ENCODE measurements around the gene NCOA1. TPM values are rescaled to one million over a fixed set of nuclear protein-coding genes. Genes with fewer than 3 reads are reported as not detected.

Gene NCOA1
- total RNA-seq, 2 experiments from 2014 or later, result 35.5 to 40.6 TPM

- no peak for TF ChIP-seq CTCF (IDR thresholded peaks at IDR 0.05)
- H3K4me3 ChIP-seq (ENCODE audit: low read length), result no peak overlapping the region
- Mint-ChIP-seq H3K27me3 (no peaks in the 10 kb centered on the region), H3K36me3 (ENCODE audit: low read depth) (no peaks in the 10 kb centered on the region), H3K9me3 (no peaks in the 10 kb centered on the region), H3K27ac (no peak overlapping the region), H3K4me1 (ENCODE audit: low read depth) (no peaks in the 10 kb centered on the region), H3K4me3 (no peak overlapping the region)
- POLR2A ChIA-PET, result interaction anchor here (0.6 kb wide), 1 partner anchor 27 kb away, joined by 5 read pairs; no protein-coding TSS in a partner anchor
- no peaks in the 10 kb centered on the region for H3K27me3 ChIP-seq (ENCODE audit: control insufficient read depth in 1 of 2, insufficient read depth in 2 of 2, low read length in 2 of 2)
- intact Hi-C loops (cut with DNase I, micrococcal nuclease), result no loop called here
- DNase-seq (no peak), ATAC-seq (ENCODE audit: poor library complexity) (no peak)
- no peak overlapping the region for H3K27ac ChIP-seq (ENCODE audit: low read depth in 1 of 2, low read length in 2 of 2)
- CTCF ChIA-PET, result no interaction called here
- H3K36me3 ChIP-seq (ENCODE audit: insufficient read depth, low read length), result no peaks in the 10 kb centered on the region
- H3K9me3 ChIP-seq (ENCODE audit: control insufficient read depth in 1 of 2, insufficient read depth in 1 of 2, low read length in 2 of 2), result no peaks in the 10 kb centered on the region
- H3K4me1 ChIP-seq (ENCODE audit: insufficient read depth, low read length), result no peaks in the 10 kb centered on the region
Measured at GRCh38 chr2:24779116-24779515, 288.1 kb downstream of the NCOA1 start.

GRCh38 chr2:24783641-24784040 is 292.6 kb downstream of the NCOA1 start:
- CTCF ChIA-PET, result interaction anchor here (0.6 kb wide), 1 partner anchor 20 kb away, joined by 3 read pairs; no protein-coding TSS in a partner anchor
- H3K36me3 ChIP-seq (ENCODE audit: insufficient read depth, low read length), result no peaks in the 10 kb centered on the region
- no peak for TF ChIP-seq CTCF (IDR thresholded peaks at IDR 0.05)
- H3K27ac ChIP-seq (ENCODE audit: low read depth in 1 of 2, low read length in 2 of 2), result no peak overlapping the region
- DNase-seq, result no peak
- no peaks in the 10 kb centered on the region for H3K27me3 ChIP-seq (ENCODE audit: control insufficient read depth in 1 of 2, insufficient read depth in 2 of 2, low read length in 2 of 2)
- Mint-ChIP-seq H3K9me3 (no peaks in the 10 kb centered on the region), H3K36me3 (ENCODE audit: low read depth) (no peaks in the 10 kb centered on the region), H3K4me3 (no peak overlapping the region), H3K4me1 (ENCODE audit: low read depth) (no peaks in the 10 kb centered on the region), H3K27ac (no peak overlapping the region), H3K27me3 (no peaks in the 10 kb centered on the region)
- no peak for ATAC-seq (ENCODE audit: poor library complexity)
- POLR2A ChIA-PET, result interaction anchor here (1.5 kb wide), 1 partner anchor 9 kb away, joined by 3 read pairs; the partner anchor contains the start of genes CENPO and PTRHD1
- H3K4me1 ChIP-seq (ENCODE audit: insufficient read depth, low read length), result no peaks in the 10 kb centered on the region
- intact Hi-C loops (cut with DNase I, micrococcal nuclease), result no loop called here
- H3K4me3 ChIP-seq (ENCODE audit: low read length), result no peak overlapping the region
- H3K9me3 ChIP-seq (ENCODE audit: control insufficient read depth in 1 of 2, insufficient read depth in 1 of 2, low read length in 2 of 2), result no peaks in the 10 kb centered on the region

- Mint-ChIP-seq H3K27ac (no peak overlapping the region), H3K4me1 (ENCODE audit: low read depth) (no peaks in the 10 kb centered on the region), H3K9me3 (no peaks in the 10 kb centered on the region), H3K27me3 (no peaks in the 10 kb centered on the region), H3K4me3 (no peak overlapping the region), H3K36me3 (ENCODE audit: low read depth) (no peaks in the 10 kb centered on the region)
- H3K27ac ChIP-seq (ENCODE audit: low read depth in 1 of 2, low read length in 2 of 2), result no peak overlapping the region
- no peaks in the 10 kb centered on the region for H3K36me3 ChIP-seq (ENCODE audit: insufficient read depth, low read length)
- no peak for DNase-seq
- H3K9me3 ChIP-seq (ENCODE audit: control insufficient read depth in 1 of 2, insufficient read depth in 1 of 2, low read length in 2 of 2), result no peaks in the 10 kb centered on the region
- no peak overlapping the region for H3K4me3 ChIP-seq (ENCODE audit: low read length)
- no peak for TF ChIP-seq CTCF (IDR thresholded peaks at IDR 0.05)
- ChIA-PET POLR2A (interaction anchor here (0.8 kb wide), 1 partner anchor 461 kb away, joined by 3 read pairs; no protein-coding TSS in a partner anchor), CTCF (interaction anchor here (0.6 kb wide), 1 partner anchor 13 kb away, joined by 3 read pairs; no protein-coding TSS in a partner anchor)
- H3K27me3 ChIP-seq (ENCODE audit: control insufficient read depth in 1 of 2, insufficient read depth in 2 of 2, low read length in 2 of 2), result no peaks in the 10 kb centered on the region
- intact Hi-C loops (cut with DNase I, micrococcal nuclease), result no loop called here
- ATAC-seq (ENCODE audit: poor library complexity), result no peak
- no peaks in the 10 kb centered on the region for H3K4me1 ChIP-seq (ENCODE audit: insufficient read depth, low read length)
Measured at GRCh38 chr2:24785671-24786321, 294.7 kb downstream of the NCOA1 start.

All from CD4-positive, alpha-beta T cell (primary cell).